PC-3 (cell line): Measurements from ENCODE around the gene PCDHGC3. TPM values are rescaled to one million over a fixed set of nuclear protein-coding genes. Genes with fewer than 3 reads are reported as not detected.

ENCODE experiments used
- ATAC-seq: fragments of 200-7000 bp; cut with Tn5 transposase; 2 replicates; pipeline ENCODE4 v1.9.1; 2020; ENCODE audit warnings: mild to moderate bottlenecking, moderate library complexity
- BruUV-seq: library from RNA; stranded (reverse); fragments of 400-500 nt; replicated peaks from 2 replicates; lab custom pipeline; 2021; lab: Mats Ljungman, UMichigan
- CTCF ChIA-PET: fragments of 300-600 bp; sonication (Branson Sonifier 250); formaldehyde crosslinking; loops from one replicate; lab custom pipeline; 2022; ENCODE audit warnings: antibody characterized with exemption; lab: Charles Lee
- POLR2A ChIA-PET: fragments of 300-600 bp; sonication (Branson Sonifier 250); formaldehyde crosslinking; loops from one replicate; lab custom pipeline; 2022; ENCODE audit warnings: antibody characterized with exemption; ENCODE audit not compliant: unreplicated experiment; lab: Charles Lee
- DNase-seq: peaks from one replicate; pipeline ENCODE4 v3.0.0-alpha.2; 2015
- H2AFZ ChIP-seq: fragments of 300-600 bp; sonication (generic); 2 replicates; pipeline ENCODE4 v1.6.0; 2016; ENCODE audit warnings: antibody characterized with exemption, low read length
- H3F3A ChIP-seq: fragments of 300-600 bp; sonication (generic); one replicate; pipeline ENCODE4 v1.6.0; 2017; ENCODE audit warnings: antibody characterized with exemption, low read length, control low read depth, mild to moderate bottlenecking; ENCODE audit not compliant: unreplicated experiment
- H3K27ac ChIP-seq: fragments of 300-600 bp; sonication (generic); 2 replicates; pipeline ENCODE4 v1.5.1; 2016; ENCODE audit warnings: mild to moderate bottlenecking, low read length
- H3K27me3 ChIP-seq: fragments of 300-600 bp; sonication (generic); 2 replicates; pipeline ENCODE4 v1.6.1; 2016; ENCODE audit warnings: low read length, mixed read lengths
- H3K36me3 ChIP-seq: fragments of 300-600 bp; sonication (generic); 2 replicates; pipeline ENCODE4 v1.6.1; 2016; ENCODE audit warnings: low read depth, mixed run types, low read length, mixed read lengths
- H3K4me1 ChIP-seq: fragments of 300-600 bp; sonication (generic); 2 replicates; pipeline ENCODE4 v1.5.1; 2016; ENCODE audit warnings: low read length; ENCODE audit not compliant: insufficient read depth
- H3K4me2 ChIP-seq: fragments of 300-600 bp; sonication (generic); 2 replicates; pipeline ENCODE4 v1.6.0; 2016; ENCODE audit warnings: low read length
- H3K4me3 ChIP-seq: fragments of 300-600 bp; sonication (generic); 2 replicates; pipeline ENCODE4 v1.5.1; 2016; ENCODE audit warnings: mild to moderate bottlenecking, low read length, mixed read lengths
- H3K79me2 ChIP-seq: fragments of 300-600 bp; sonication (generic); 2 replicates; pipeline ENCODE4 v1.6.1; 2017; ENCODE audit warnings: low read length, mixed read lengths
- H3K9ac ChIP-seq: fragments of 300-600 bp; sonication (generic); 2 replicates; pipeline ENCODE4 v1.6.0; 2016; ENCODE audit warnings: mild to moderate bottlenecking, low read length
- H3K9me2 ChIP-seq: fragments of 300-600 bp; sonication (generic); replicated peaks from 2 replicates; pipeline ENCODE4 v1.6.1; 2016; ENCODE audit warnings: mixed run types, low read length, mixed read lengths
- H3K9me3 ChIP-seq: fragments of 300-600 bp; sonication (generic); 2 replicates; pipeline ENCODE4 v1.6.1; 2016; ENCODE audit warnings: low read length, mixed read lengths
- H4K20me1 ChIP-seq: fragments of 300-600 bp; sonication (generic); 2 replicates; pipeline ENCODE4 v1.6.1; 2016; ENCODE audit warnings: low read length, mixed read lengths
- EZH2 ChIP-seq: fragments of 300-600 bp; sonication (generic); IDR thresholded peaks from one replicate; pipeline ENCODE4 v1.6.1; 2017; ENCODE audit warnings: antibody characterized with exemption, mild to moderate bottlenecking, low read length; ENCODE audit not compliant: unreplicated experiment
- EZH2phosphoT487 ChIP-seq: fragments of 300-600 bp; sonication (generic); IDR thresholded peaks from 2 replicates; pipeline ENCODE4 v1.6.1; 2018; ENCODE audit warnings: mild to moderate bottlenecking, antibody characterized with exemption, low read length, borderline replicate concordance
- intact Hi-C: fragments of 100-400 bp; cut with micrococcal nuclease; formaldehyde crosslinking; loops from 2 replicates; pipeline ENCODE4 v1.9.0; 2023
- total RNA-seq: library from RNA; depleted of rRNA; stranded (reverse); fragments of >200 nt; gene quantifications from 2 replicates; pipeline ENCODE4 v1.2.3, GENCODE V29; 2014
- TF ChIP-seq, protein P1 (sequence below): fragments of 300-600 bp; sonication (generic); conservative IDR thresholded peaks from 2 replicates; pipeline ENCODE4 v1.5.1; 2017; ENCODE audit warnings: antibody characterized with exemption, low read depth, mild to moderate bottlenecking, low read length

The PCDHGC3 gene
- total RNA-seq, 1 experiment from 2014 or later: 2.1 TPM

DNA sequence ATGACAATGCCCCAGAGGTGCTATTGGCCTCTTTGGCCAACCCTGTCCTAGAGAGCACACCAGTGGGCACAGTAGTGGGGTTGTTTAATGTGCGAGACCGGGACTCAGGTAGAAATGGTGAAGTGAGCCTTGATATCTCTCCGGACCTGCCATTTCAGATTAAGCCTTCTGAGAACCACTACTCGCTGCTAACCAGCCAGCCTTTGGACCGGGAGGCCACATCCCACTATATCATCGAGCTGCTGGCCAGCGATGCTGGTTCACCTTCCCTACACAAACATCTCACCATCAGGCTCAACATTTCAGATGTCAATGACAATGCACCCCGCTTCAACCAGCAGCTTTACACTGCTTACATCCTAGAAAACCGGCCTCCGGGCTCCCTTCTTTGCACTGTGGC lies 14.5 kb downstream of the PCDHGC3 start:
- H3K27ac ChIP-seq: no peak overlapping the region
- no TSS peak for BruUV-seq

GRCh38 chr5:141490771-141491170 lies 15.0 kb downstream of the PCDHGC3 start:
- ATAC-seq (no peak), DNase-seq (no peak)
- H3K9me3 ChIP-seq: no peaks in the 10 kb centered on the region
- H2AFZ ChIP-seq: no peak overlapping the region
- H3K9ac ChIP-seq: no peak overlapping the region
- no peak for TF ChIP-seq EZH2phosphoT487
- TF ChIP-seq, protein P1, sequence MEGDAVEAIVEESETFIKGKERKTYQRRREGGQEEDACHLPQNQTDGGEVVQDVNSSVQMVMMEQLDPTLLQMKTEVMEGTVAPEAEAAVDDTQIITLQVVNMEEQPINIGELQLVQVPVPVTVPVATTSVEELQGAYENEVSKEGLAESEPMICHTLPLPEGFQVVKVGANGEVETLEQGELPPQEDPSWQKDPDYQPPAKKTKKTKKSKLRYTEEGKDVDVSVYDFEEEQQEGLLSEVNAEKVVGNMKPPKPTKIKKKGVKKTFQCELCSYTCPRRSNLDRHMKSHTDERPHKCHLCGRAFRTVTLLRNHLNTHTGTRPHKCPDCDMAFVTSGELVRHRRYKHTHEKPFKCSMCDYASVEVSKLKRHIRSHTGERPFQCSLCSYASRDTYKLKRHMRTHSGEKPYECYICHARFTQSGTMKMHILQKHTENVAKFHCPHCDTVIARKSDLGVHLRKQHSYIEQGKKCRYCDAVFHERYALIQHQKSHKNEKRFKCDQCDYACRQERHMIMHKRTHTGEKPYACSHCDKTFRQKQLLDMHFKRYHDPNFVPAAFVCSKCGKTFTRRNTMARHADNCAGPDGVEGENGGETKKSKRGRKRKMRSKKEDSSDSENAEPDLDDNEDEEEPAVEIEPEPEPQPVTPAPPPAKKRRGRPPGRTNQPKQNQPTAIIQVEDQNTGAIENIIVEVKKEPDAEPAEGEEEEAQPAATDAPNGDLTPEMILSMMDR: no peak
- TF ChIP-seq EZH2: no peak
- no peaks in the 10 kb centered on the region for H3K9me2 ChIP-seq
- H3K27me3 ChIP-seq: no peaks in the 10 kb centered on the region
- no TSS peak for BruUV-seq
- ChIA-PET CTCF (no interaction called here), POLR2A (no interaction called here)
- H3K36me3 ChIP-seq: no peaks in the 10 kb centered on the region
- no peak overlapping the region for H3K4me2 ChIP-seq
- H3K4me1 ChIP-seq: peaks cover 15% of the 10 kb centered on the region; the same call in 1 of the 2 replicates
- H3K4me3 ChIP-seq: no peak overlapping the region
- H3K79me2 ChIP-seq: no peaks in the 10 kb centered on the region
- H3K27ac ChIP-seq: no peak overlapping the region
- intact Hi-C loops: no loop called here
- H4K20me1 ChIP-seq: no peaks in the 10 kb centered on the region
- H3F3A ChIP-seq: no peaks in the 10 kb centered on the region

More for the DNA sequence above, 14.5 kb downstream of the PCDHGC3 start:
- Histone ChIP-seq H4K20me1 (no peaks in the 10 kb centered on the region), H3K79me2 (no peaks in the 10 kb centered on the region), H3K9me2 (no peaks in the 10 kb centered on the region), H2AFZ (no peak overlapping the region), H3K36me3 (no peaks in the 10 kb centered on the region), H3K4me3 (no peak overlapping the region), H3K27me3 (no peaks in the 10 kb centered on the region), H3K4me2 (no peak overlapping the region), H3K9ac (no peak overlapping the region), H3K4me1 (peaks cover 15% of the 10 kb centered on the region; the same call in 1 of the 2 replicates), H3F3A (no peaks in the 10 kb centered on the region), H3K9me3 (no peaks in the 10 kb centered on the region)
- no peak for TF ChIP-seq EZH2phosphoT487
- TF ChIP-seq, protein P1: no peak
- intact Hi-C loops: no loop called here
- ATAC-seq (no peak), DNase-seq (no peak)
- POLR2A ChIA-PET: no interaction called here
- CTCF ChIA-PET: no interaction called here

DNA sequence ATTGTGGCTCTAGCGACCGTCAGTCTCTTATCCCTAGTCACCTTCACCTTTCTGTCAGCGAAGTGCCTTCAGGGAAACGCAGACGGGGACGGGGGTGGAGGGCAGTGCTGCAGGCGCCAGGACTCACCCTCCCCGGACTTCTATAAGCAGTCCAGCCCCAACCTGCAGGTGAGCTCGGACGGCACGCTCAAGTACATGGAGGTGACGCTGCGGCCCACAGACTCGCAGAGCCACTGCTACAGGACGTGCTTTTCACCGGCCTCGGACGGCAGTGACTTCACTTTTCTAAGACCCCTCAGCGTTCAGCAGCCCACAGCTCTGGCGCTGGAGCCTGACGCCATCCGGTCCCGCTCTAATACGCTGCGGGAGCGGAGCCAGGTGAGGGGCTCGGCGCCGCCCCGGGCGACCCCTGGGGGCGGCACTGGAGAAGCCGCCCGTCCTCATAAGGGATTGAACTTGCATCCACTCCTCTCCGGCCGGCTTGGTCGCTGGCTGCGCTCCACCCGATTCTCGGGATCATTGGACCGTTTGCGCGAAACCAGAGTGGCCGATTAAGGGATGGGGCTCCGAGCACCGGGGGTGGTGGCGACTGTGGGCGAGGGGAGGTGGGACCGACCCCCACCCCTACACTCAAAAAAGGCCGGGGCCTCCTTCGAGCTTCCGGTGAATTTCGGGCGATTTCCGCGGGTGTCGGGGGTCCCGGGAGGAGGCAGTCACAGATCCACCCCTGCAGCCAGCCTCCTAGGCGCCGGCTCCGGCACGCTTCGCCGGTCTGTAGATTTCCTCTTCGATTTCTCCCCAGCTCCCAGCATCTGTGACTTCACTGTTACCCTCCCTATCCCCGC lies 15.8 kb downstream of the PCDHGC3 start:
- CTCF ChIA-PET: no interaction called here
- H2AFZ ChIP-seq: no peak overlapping the region
- ATAC-seq (no peak), DNase-seq (no peak)
- H3K9me2 ChIP-seq: no peaks in the 10 kb centered on the region
- peaks cover 15% of the 10 kb centered on the region; the same call in 1 of the 2 replicates for H3K4me1 ChIP-seq
- no peaks in the 10 kb centered on the region for H3K79me2 ChIP-seq
- intact Hi-C loops: no loop called here
- no peak overlapping the region for H3K9ac ChIP-seq
- no peak overlapping the region for H3K27ac ChIP-seq
- H3K36me3 ChIP-seq: no peaks in the 10 kb centered on the region
- no TSS peak for BruUV-seq
- H3K9me3 ChIP-seq: no peaks in the 10 kb centered on the region
- no peaks in the 10 kb centered on the region for H3K27me3 ChIP-seq
- no peak overlapping the region for H3K4me2 ChIP-seq
- no peaks in the 10 kb centered on the region for H4K20me1 ChIP-seq
- H3K4me3 ChIP-seq: no peak overlapping the region
- POLR2A ChIA-PET: no interaction called here
- no peaks in the 10 kb centered on the region for H3F3A ChIP-seq
- TF ChIP-seq, protein P1: no peak
- TF ChIP-seq EZH2phosphoT487 (no peak), EZH2 (no peak)
